Calu3 (cell line): ENCODE results near the gene AGK. TPM values are rescaled to one million over a fixed set of nuclear protein-coding genes. Genes with fewer than 3 reads are reported as not detected.

Experiments
- BruUV-seq: library from RNA; stranded (reverse); fragments of 400-500 nt; replicated peaks from 2 replicates; lab custom pipeline; 2021; lab: Mats Ljungman, UMichigan
- CTCF ChIA-PET: fragments of 300-600 bp; sonication (Branson Sonifier 250); formaldehyde crosslinking; loops from one replicate; lab custom pipeline; 2022; ENCODE audit warnings: antibody characterized with exemption; lab: Charles Lee
- DNase-seq: peaks from one replicate; pipeline ENCODE4 v3.0.0; 2022
- H3K27ac Mint-ChIP-seq: one replicate; pipeline ENCODE4 v1.8.0; 2022; ENCODE audit warnings: mixed read lengths; ENCODE audit not compliant: unreplicated experiment
- H3K27me3 Mint-ChIP-seq: one replicate; pipeline ENCODE4 v1.8.0; 2022; ENCODE audit warnings: mixed read lengths; ENCODE audit not compliant: unreplicated experiment
- H3K36me3 Mint-ChIP-seq: one replicate; pipeline ENCODE4 v1.8.0; 2022; ENCODE audit warnings: mild to moderate bottlenecking, moderate library complexity, mixed read lengths; ENCODE audit not compliant: insufficient read depth, unreplicated experiment
- H3K4me1 Mint-ChIP-seq: one replicate; pipeline ENCODE4 v1.8.0; 2022; ENCODE audit warnings: mild to moderate bottlenecking, low read depth, mixed read lengths; ENCODE audit not compliant: unreplicated experiment
- H3K4me3 Mint-ChIP-seq: one replicate; pipeline ENCODE4 v1.8.0; 2022; ENCODE audit warnings: mild to moderate bottlenecking, low read depth, moderate library complexity, mixed read lengths; ENCODE audit not compliant: unreplicated experiment
- H3K9me3 Mint-ChIP-seq: one replicate; pipeline ENCODE4 v1.8.0; 2022; ENCODE audit warnings: low read depth, mixed read lengths; ENCODE audit not compliant: unreplicated experiment
- CTCF ChIP-seq: fragments of 200-600 bp; IDR thresholded peaks from one replicate; pipeline ENCODE4 v1.8.0; 2022; ENCODE audit warnings: antibody characterized with exemption; ENCODE audit not compliant: unreplicated experiment
- intact Hi-C: fragments of 100-400 bp; cut with micrococcal nuclease; formaldehyde crosslinking; loops from one replicate; pipeline ENCODE4 v1.10.0; 2022; ENCODE audit not compliant: unreplicated experiment
- total RNA-seq: library from RNA; stranded (reverse); gene quantifications from 2 replicates; pipeline ENCODE4 v1.2.3, GENCODE V29; 2022

Gene AGK
- total RNA-seq, 1 experiment from 2014 or later, result 32.3 TPM

GRCh38 chr7:141584935-141585334 lies 33.7 kb downstream of the AGK start:
- CTCF ChIA-PET, result no interaction called here
- no peak for TF ChIP-seq CTCF
- BruUV-seq, result no TSS peak
- peaks cover 9% of the 10 kb centered on the region for H3K9me3 Mint-ChIP-seq
- H3K27ac Mint-ChIP-seq, result no peak overlapping the region
- no peaks in the 10 kb centered on the region for H3K27me3 Mint-ChIP-seq
- intact Hi-C loops, result no loop called here
- H3K4me1 Mint-ChIP-seq, result peaks cover 7% of the 10 kb centered on the region
- peaks cover 5% of the 10 kb centered on the region for H3K36me3 Mint-ChIP-seq
- no peak overlapping the region for H3K4me3 Mint-ChIP-seq
- DNase-seq, result no peak

- no peak for TF ChIP-seq CTCF
- CTCF ChIA-PET, result no interaction called here
- intact Hi-C loops, result no loop called here
- Mint-ChIP-seq H3K4me1 (peaks cover 7% of the 10 kb centered on the region), H3K27me3 (no peaks in the 10 kb centered on the region), H3K9me3 (peaks cover 9% of the 10 kb centered on the region), H3K36me3 (peaks cover 5% of the 10 kb centered on the region), H3K4me3 (no peak overlapping the region), H3K27ac (no peak overlapping the region)
- no peak for DNase-seq
- no TSS peak for BruUV-seq
Observed at GRCh38 chr7:141585592-141586510, 34.6 kb downstream of the AGK start.

DNA sequence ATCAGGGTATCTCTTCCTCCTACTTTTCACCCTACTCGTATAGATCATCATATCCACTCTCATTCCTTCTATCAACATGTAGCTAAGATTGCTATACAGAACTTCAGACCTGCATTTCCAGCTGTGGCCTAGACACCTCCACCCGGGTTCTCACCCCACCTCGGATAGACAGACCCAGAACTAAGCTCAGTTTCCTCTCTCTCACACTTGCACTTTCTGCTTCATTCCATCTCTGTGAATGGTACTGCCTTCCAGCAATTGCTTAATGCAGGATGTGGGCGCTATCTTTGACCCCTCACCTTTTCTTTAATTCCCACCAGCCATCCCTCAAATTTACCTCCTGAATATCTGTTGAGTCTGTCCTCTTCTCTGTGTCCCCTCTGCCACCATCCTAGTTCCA lies 35.7 kb downstream of the AGK start:
- intact Hi-C loops, result no loop called here
- H3K9me3 Mint-ChIP-seq, result peaks cover 9% of the 10 kb centered on the region
- no peak for TF ChIP-seq CTCF
- H3K4me1 Mint-ChIP-seq, result peaks cover 7% of the 10 kb centered on the region
- CTCF ChIA-PET, result no interaction called here
- no peaks in the 10 kb centered on the region for H3K27me3 Mint-ChIP-seq
- no peak overlapping the region for H3K27ac Mint-ChIP-seq
- H3K36me3 Mint-ChIP-seq, result peaks cover 5% of the 10 kb centered on the region
- DNase-seq, result no peak
- no TSS peak for BruUV-seq
- no peak overlapping the region for H3K4me3 Mint-ChIP-seq

DNA sequence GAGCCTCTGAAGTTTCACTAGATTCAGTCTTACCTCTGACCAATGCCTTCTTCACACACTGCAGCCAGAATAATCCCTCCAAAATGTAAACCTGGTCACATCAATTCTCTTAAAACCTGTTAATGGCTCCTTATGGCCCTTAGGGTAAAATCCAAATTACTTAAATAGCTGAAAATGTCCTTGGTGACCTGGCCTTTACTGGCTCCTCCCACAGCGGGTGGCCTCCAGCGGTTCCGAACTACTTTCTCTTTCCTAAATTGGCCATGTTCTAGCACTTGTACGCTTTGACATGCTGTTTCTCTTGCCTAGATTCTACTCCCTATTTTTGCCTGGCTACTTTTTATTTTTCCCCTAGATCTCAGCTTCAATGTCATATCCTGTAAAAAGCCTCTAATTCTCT lies 36.1 kb downstream of the AGK start:
- no peak for DNase-seq
- BruUV-seq, result no TSS peak
- H3K4me3 Mint-ChIP-seq, result no peak overlapping the region
- peaks cover 7% of the 10 kb centered on the region for H3K4me1 Mint-ChIP-seq
- intact Hi-C loops, result no loop called here
- H3K27me3 Mint-ChIP-seq, result no peaks in the 10 kb centered on the region
- CTCF ChIA-PET, result no interaction called here
- no peak overlapping the region for H3K27ac Mint-ChIP-seq
- H3K9me3 Mint-ChIP-seq, result peaks cover 8% of the 10 kb centered on the region
- no peak for TF ChIP-seq CTCF
- H3K36me3 Mint-ChIP-seq, result peaks cover 5% of the 10 kb centered on the region
